Endometrial microvascular endothelial cells (primary cell): ENCODE results near the gene LIMD2. TPM values are rescaled to one million over a fixed set of nuclear protein-coding genes. Genes with fewer than 3 reads are reported as not detected.

Experiments
- in situ Hi-C: cut with HindIII; loops from 2 replicates; pipeline ENCODE4 v1.10.0; 2017; ENCODE audit warnings: low sequenced_read_pairs, low pct_unique_long_range_greater_than_20kb; ENCODE audit errors: inconsistent ontology term
- total RNA-seq: library from RNA; depleted of rRNA; stranded (reverse); fragments of >200 nt; gene quantifications from one replicate; pipeline ENCODE4 v1.2.3, GENCODE V29; 2015; ENCODE audit errors: inconsistent ontology term

Gene LIMD2
- total RNA-seq, 1 donor from 2014 or later: 14.8 TPM

GRCh38 chr17:63647065-63647725 lies 52.7 kb downstream of the LIMD2 start:
- in situ Hi-C loops: no loop called here

GRCh38 chr17:63646488-63646806 lies 53.5 kb downstream of the LIMD2 start:
- in situ Hi-C loops: no loop called here

Other genes starting within 250 kb of the LIMD2 start
- gene ACE, start 223.1 kb downstream of the LIMD2 start, total RNA-seq: 35.7 TPM
- gene KCNH6, start 176.8 kb downstream of the LIMD2 start, total RNA-seq: not detected
- 49.5 TPM for gene DCAF7, start 149.6 kb downstream of the LIMD2 start, total RNA-seq
- gene TACO1, start 99.2 kb downstream of the LIMD2 start, total RNA-seq: 36.2 TPM
- 52.6 TPM for gene MAP3K3, start 77.7 kb downstream of the LIMD2 start, total RNA-seq
- 39.5 TPM for gene STRADA, start 41.7 kb upstream of the LIMD2 start, total RNA-seq
- gene CCDC47, start 73.5 kb upstream of the LIMD2 start, total RNA-seq: 48.7 TPM
- 42.6 TPM for gene DDX42, start 74.0 kb upstream of the LIMD2 start, total RNA-seq
- 89.9 TPM for gene PSMC5, start 127.3 kb upstream of the LIMD2 start, total RNA-seq
- 55.8 TPM for gene FTSJ3, start 127.5 kb upstream of the LIMD2 start, total RNA-seq
- gene SMARCD2, start 142.6 kb upstream of the LIMD2 start, total RNA-seq: 81.4 TPM
- gene CSH2, start 173.6 kb upstream of the LIMD2 start, total RNA-seq: not detected
- not detected for gene GH2, start 181.8 kb upstream of the LIMD2 start, total RNA-seq
- not detected for gene CSH1, start 196.4 kb upstream of the LIMD2 start, total RNA-seq
- gene CSHL1, start 211.1 kb upstream of the LIMD2 start, total RNA-seq: not detected
- not detected for gene GH1, start 218.7 kb upstream of the LIMD2 start, total RNA-seq
- 0.93 TPM for gene CD79B, start 232.2 kb upstream of the LIMD2 start, total RNA-seq